ENCODE measurements around the gene LRRN2. TPM values are rescaled to one million over a fixed set of nuclear protein-coding genes. Genes with fewer than 3 reads are reported as not detected.

Gene LRRN2
- total and polyA plus RNA-seq, 9 of the 15 experiments (the other 6 are each of a cell fraction or from before 2014, with no cell fraction given) = 0.05 TPM; not detected in 8

- TF ChIP-seq ZC3H11A (IDR thresholded peaks at IDR 0.05; ENCODE audit: low read depth, low read length) (no peak), MTF1 (CRISPR knock-in tag; IDR thresholded peaks at IDR 0.05; ENCODE audit: borderline replicate concordance) (no peak), UBTF (IDR thresholded peaks at IDR 0.05; ENCODE audit: borderline replicate concordance in 1 of 2, low read depth in 2 of 2, low read length in 2 of 2) (no peak), MITF (IDR thresholded peaks at IDR 0.05) (no peak)
Measured at GRCh38 chr1:204733289-204733688, 47.8 kb upstream of the LRRN2 start (continued).

- no peaks in the 10 kb centered on the region for H3K36me3 ChIP-seq (ENCODE audit: control insufficient read depth, insufficient read depth, low read length)
- peak; percentile 77 for ATAC-seq
- ChIA-PET CTCF (ENCODE audit: low intra/inter-chr PET ratio) (no interaction called here), POLR2A (interaction anchor here (0.6 to 1.4 kb wide), 9 partner anchors 18 to 1881 kb away, joined by 3 to 5 read pairs (median 3); partner anchors contain the start of gene MDM4)
- no peak overlapping the region for H3K27ac ChIP-seq (ENCODE audit: extremely low read depth, low read depth, low read length)
- H3K4me2 ChIP-seq (ENCODE audit: insufficient read depth, low read length) = no peak overlapping the region; the same call in 1 of the 2 replicates
- H3K9me1 ChIP-seq (ENCODE audit: control insufficient read depth, insufficient read depth, low read length) = no peaks in the 10 kb centered on the region
- no peak overlapping the region for H3K9ac ChIP-seq (ENCODE audit: insufficient read depth in 1 of 2, low read depth in 2 of 2, low read length in 2 of 2)
- H3K79me2 ChIP-seq (ENCODE audit: control insufficient read depth, insufficient read depth, low read length) = no peaks in the 10 kb centered on the region
- peaks cover 18 to 57% of the 10 kb centered on the region in 2 experiments for H3K27me3 ChIP-seq (ENCODE audit: control insufficient read depth in 2 of 2, insufficient read depth in 2 of 2, low read length in 2 of 2)
- DNase-seq (ENCODE audit: extremely low read depth in 1 of 4, low spot score in 3 of 4) = no peak
- WGBS (ENCODE audit: insufficient coverage, low coverage, missing lambda C conversion rate) = 31% methylated on average over 5 of the region's 5 CpGs
- no peak overlapping the region for H3K4me3 ChIP-seq
- H4K20me1 ChIP-seq (replicated peaks; ENCODE audit: control insufficient read depth, insufficient read depth, low read length) = no peaks in the 10 kb centered on the region
- TF ChIP-seq ZNF124 (CRISPR knock-in tag; IDR thresholded peaks at IDR 0.05) (no peak), ZFP36 (IDR thresholded peaks at IDR 0.05; ENCODE audit: low read depth, low read length, partially characterized antibody) (no peak), CTCFL (IDR thresholded peaks at IDR 0.05; ENCODE audit: borderline replicate concordance, insufficient read depth, low read depth, low read length, poor library complexity, severe bottlenecking) (no peak), NRF1 (conservative IDR thresholded peaks at IDR 0.05 in 1 of 2, IDR thresholded peaks at IDR 0.05 in 1 of 2) (peak; percentile 82 to 84), TCF3 (CRISPR knock-in tag; IDR thresholded peaks at IDR 0.05) (no peak), ZNF3 (CRISPR knock-in tag; IDR thresholded peaks at IDR 0.05) (no peak), HBP1 (CRISPR knock-in tag; IDR thresholded peaks at IDR 0.05) (no peak), COPS2 (conservative IDR thresholded peaks at IDR 0.05) (no peak), PHB2 (IDR thresholded peaks at IDR 0.05; ENCODE audit: low read depth) (no peak)
- intact Hi-C loops (cut with micrococcal nuclease) = no loop called here
- BruUV-seq (replicated peaks) = no TSS peak
- no peaks in the 10 kb centered on the region for H3K9me3 ChIP-seq (replicated peaks; ENCODE audit: control insufficient read depth, insufficient read depth, low read depth, low read length)
- H3K4me1 ChIP-seq (replicated peaks in 1 of 2; ENCODE audit: control insufficient read depth in 2 of 2, insufficient read depth in 2 of 2, low read length in 2 of 2) = no peaks in the 10 kb centered on the region; a peak in 2 of 5 replicates
- H2AFZ ChIP-seq (ENCODE audit: low read depth, low read length) = no peak overlapping the region; the same call in 1 of the 2 replicates
- no peak for FAIRE-seq
- in situ Hi-C loops (cut with MboI) = no loop called here
Measured at GRCh38 chr1:204731985-204732575, 46.5 kb upstream of the LRRN2 start.

Data from K562 (cell line).